Prostate gland (tissue), 2 donors: ENCODE results near the gene SFT2D2. TPM values are rescaled to one million over a fixed set of nuclear protein-coding genes. Genes with fewer than 3 reads are reported as not detected.
A peak's percentile ranks its signal among the peaks of the same experiment; 100 is the strongest.

Experiments used
- DNase-seq: peaks from one replicate; pipeline ENCODE4 v3.0.0-alpha.2; 2019; ENCODE audit warnings: low spot score
- H3K27ac ChIP-seq, 2 donors: fragments of 200-600 bp; sonication (generic); 2 replicates each; pipeline ENCODE4 v1.5.1; 2017 to 2019
- H3K27me3 ChIP-seq: fragments of 200-600 bp; sonication (generic); replicated peaks from 2 replicates; pipeline ENCODE4 v1.5.1; 2019; ENCODE audit not compliant: insufficient read depth
- H3K36me3 ChIP-seq, 2 donors: fragments of 200-600 bp; sonication (generic); 1 replicate in 1 of 2; 2 replicates in 1 of 2; pipeline versions ENCODE4 v1.5.1 to v1.8.1; 2017 to 2019
- H3K4me1 ChIP-seq: fragments of 200-600 bp; sonication (generic); replicated peaks from 2 replicates; pipeline ENCODE4 v1.5.1; 2019
- H3K4me3 ChIP-seq, 2 donors: fragments of 200-600 bp; sonication (generic); 2 replicates each; pipeline ENCODE4 v1.5.1; 2017 to 2019
- H3K9me3 ChIP-seq: fragments of 200-600 bp; sonication (generic); 2 replicates; pipeline ENCODE4 v1.5.1; 2017
- POLR2A ChIP-seq: fragments of 450-650 bp; IDR thresholded peaks from one replicate; pipeline ENCODE4 v1.6.1; 2016; ENCODE audit warnings: antibody characterized with exemption, mild to moderate bottlenecking
- POLR2AphosphoS5 ChIP-seq: sonication (generic); formaldehyde crosslinking; IDR thresholded peaks from one replicate; pipeline ENCODE4 v1.6.1; 2017; ENCODE audit warnings: antibody characterized with exemption
- WGBS: methylation state at CpG from one replicate; pipeline ENCODE4 v1.1.5; 2018; 5-methylcytosine and 5-hydroxymethylcytosine counted together
- intact Hi-C: fragments of 100-400 bp; cut with DNase I; formaldehyde crosslinking; loops from one replicate; pipeline ENCODE4 v1.14.2; 2022
- total RNA-seq, 2 donors: library from RNA; depleted of rRNA; stranded (reverse); fragments of >200 nt; gene quantifications; one replicate each; pipeline ENCODE4 v1.1.0, GENCODE V29; 2016
- TF ChIP-seq, protein P1 (sequence below), 4 experiments: fragments of 200-600 bp in 2 of 4; fragments of 450-650 bp in 2 of 4; sonication (generic) in 2 of 4; IDR thresholded peaks; 1 replicate in 3 of 4; 2 replicates in 1 of 4; pipeline ENCODE4 v1.5.1; 2016 to 2019; ENCODE audit warnings: antibody characterized with exemption in 4 of 4, mild to moderate bottlenecking in 2 of 4, moderate library complexity in 2 of 4

SFT2D2 gene
- total RNA-seq, 2 donors from 2014 or later = 44.1 to 76.8 TPM

DNA sequence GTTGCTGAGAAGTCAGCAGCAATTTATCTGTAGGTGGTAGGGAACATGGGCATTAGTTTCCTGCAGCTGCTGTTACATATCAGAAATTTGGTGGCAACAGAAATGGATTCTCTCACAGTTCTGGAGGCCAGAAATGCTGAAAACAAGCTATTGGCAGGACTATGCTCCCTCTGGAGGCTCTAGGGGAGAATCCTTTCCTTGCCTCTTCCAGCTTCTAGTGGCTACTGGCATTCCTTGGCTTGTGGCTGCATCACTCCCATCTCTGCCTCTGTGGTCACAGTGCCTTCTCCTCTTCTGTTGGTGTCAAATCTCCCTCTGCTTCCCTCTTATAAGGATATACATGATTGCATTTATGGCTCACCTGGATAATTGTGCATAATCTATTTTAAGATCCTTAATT, 2.5 kb upstream of the SFT2D2 start:
- TF ChIP-seq, protein P1, sequence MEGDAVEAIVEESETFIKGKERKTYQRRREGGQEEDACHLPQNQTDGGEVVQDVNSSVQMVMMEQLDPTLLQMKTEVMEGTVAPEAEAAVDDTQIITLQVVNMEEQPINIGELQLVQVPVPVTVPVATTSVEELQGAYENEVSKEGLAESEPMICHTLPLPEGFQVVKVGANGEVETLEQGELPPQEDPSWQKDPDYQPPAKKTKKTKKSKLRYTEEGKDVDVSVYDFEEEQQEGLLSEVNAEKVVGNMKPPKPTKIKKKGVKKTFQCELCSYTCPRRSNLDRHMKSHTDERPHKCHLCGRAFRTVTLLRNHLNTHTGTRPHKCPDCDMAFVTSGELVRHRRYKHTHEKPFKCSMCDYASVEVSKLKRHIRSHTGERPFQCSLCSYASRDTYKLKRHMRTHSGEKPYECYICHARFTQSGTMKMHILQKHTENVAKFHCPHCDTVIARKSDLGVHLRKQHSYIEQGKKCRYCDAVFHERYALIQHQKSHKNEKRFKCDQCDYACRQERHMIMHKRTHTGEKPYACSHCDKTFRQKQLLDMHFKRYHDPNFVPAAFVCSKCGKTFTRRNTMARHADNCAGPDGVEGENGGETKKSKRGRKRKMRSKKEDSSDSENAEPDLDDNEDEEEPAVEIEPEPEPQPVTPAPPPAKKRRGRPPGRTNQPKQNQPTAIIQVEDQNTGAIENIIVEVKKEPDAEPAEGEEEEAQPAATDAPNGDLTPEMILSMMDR (IDR thresholded peaks at IDR 0.05) = no peak
- TF ChIP-seq POLR2A = no peak
- no peak for TF ChIP-seq POLR2AphosphoS5
- Histone ChIP-seq H3K4me3 (no peak overlapping the region), H3K4me1 (no peaks in the 10 kb centered on the region), H3K27me3 (no peaks in the 10 kb centered on the region), H3K9me3 (no peaks in the 10 kb centered on the region), H3K27ac (no peak overlapping the region), H3K36me3 (no peaks in the 10 kb centered on the region)
- intact Hi-C loops = no loop called here
- no peak for DNase-seq

GRCh38 chr1:168223681-168224540, 1.9 kb upstream of the SFT2D2 start:
- no peaks in the 10 kb centered on the region for H3K9me3 ChIP-seq
- no peaks in the 10 kb centered on the region for H3K36me3 ChIP-seq
- no peak overlapping the region for H3K4me3 ChIP-seq
- no peak for DNase-seq
- H3K4me1 ChIP-seq = no peaks in the 10 kb centered on the region
- no peak for TF ChIP-seq POLR2A
- TF ChIP-seq, protein P1 (IDR thresholded peaks at IDR 0.05) = no peak
- no peak overlapping the region for H3K27ac ChIP-seq
- intact Hi-C loops = no loop called here
- H3K27me3 ChIP-seq = no peaks in the 10 kb centered on the region

GRCh38 chr1:168224991-168225390, 813 bp upstream of the SFT2D2 start:
- intact Hi-C loops = no loop called here
- Histone ChIP-seq H3K4me3 (no peak overlapping the region), H3K9me3 (no peaks in the 10 kb centered on the region), H3K36me3 (no peaks in the 10 kb centered on the region), H3K27ac (no peak overlapping the region), H3K27me3 (no peaks in the 10 kb centered on the region), H3K4me1 (no peaks in the 10 kb centered on the region)
- DNase-seq = no peak
- TF ChIP-seq, protein P1 (IDR thresholded peaks at IDR 0.05) = no peak
- TF ChIP-seq POLR2AphosphoS5 (no peak), POLR2A (no peak)
- 92% methylated on average over 3 of the region's 3 CpGs for WGBS

DNA sequence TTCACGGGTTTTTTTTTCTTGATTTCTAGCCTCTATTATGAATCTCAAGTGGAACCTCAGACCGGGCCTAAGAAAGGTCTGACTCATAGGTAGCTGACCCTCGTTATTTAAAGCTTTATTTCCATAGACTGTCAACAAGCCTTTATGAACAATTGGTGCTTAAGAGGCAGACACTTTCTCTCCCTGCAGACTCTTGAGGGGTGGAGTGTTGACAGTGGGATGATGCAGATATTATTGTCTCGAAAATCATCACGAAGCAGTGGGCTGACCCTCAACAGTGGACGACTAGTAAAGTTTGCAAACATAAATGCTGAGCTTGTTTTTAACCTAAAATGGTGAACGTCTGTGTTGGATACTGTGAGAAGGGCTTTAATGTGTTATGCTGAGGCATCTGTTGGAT, 1.8 kb downstream of the SFT2D2 start:
- peak overlapping the region in 1 of 2 donors; percentile 1 for H3K4me3 ChIP-seq
- intact Hi-C loops = no loop called here
- WGBS = 34% methylated on average over 7 of the region's 7 CpGs
- no peaks in the 10 kb centered on the region for H3K9me3 ChIP-seq
- H3K27me3 ChIP-seq = no peaks in the 10 kb centered on the region
- TF ChIP-seq, protein P1 (IDR thresholded peaks at IDR 0.05) = no peak
- no peak for TF ChIP-seq POLR2A
- no peak for TF ChIP-seq POLR2AphosphoS5
- no peak for DNase-seq
- H3K4me1 ChIP-seq = no peaks in the 10 kb centered on the region
- H3K36me3 ChIP-seq = peaks cover 0 to 8% of the 10 kb centered on the region in 2 donors
- H3K27ac ChIP-seq = peak overlapping the region; percentile 75 to 88

DNA sequence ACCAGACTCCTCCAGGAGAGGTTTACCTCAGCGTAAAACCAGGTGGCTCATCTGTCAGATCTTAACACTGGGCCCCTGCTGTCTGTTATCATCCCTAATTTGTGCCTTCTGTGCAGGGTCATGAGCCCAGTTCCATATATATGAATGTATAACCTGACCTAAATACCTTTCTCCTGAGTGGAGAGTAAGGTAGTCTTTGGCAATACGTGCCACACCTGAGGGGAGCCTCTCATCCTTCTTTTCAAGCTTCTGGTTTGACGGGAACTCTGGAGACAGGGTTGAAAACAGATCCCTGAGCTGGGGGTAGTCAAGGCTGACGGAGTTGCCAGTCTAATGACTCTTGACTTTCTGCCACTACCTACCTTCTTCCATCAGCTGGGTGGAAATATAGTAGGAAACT, 4.1 kb downstream of the SFT2D2 start:
- Histone ChIP-seq H3K4me3 (no peak overlapping the region), H3K27ac (no peak overlapping the region), H3K36me3 (peaks cover 0 to 8% of the 10 kb centered on the region in 2 donors), H3K9me3 (no peaks in the 10 kb centered on the region), H3K27me3 (no peaks in the 10 kb centered on the region), H3K4me1 (no peaks in the 10 kb centered on the region)
- intact Hi-C loops = no loop called here
- TF ChIP-seq POLR2A = no peak
- TF ChIP-seq, protein P1 (IDR thresholded peaks at IDR 0.05) = no peak
- TF ChIP-seq POLR2AphosphoS5 = no peak
- 98% methylated on average over 4 of the region's 4 CpGs for WGBS
- no peak for DNase-seq
